GM18520 (cell line): ENCODE data around the gene C16orf96.

ENCODE experiments used
- ATAC-seq: cut with Tn5 transposase; IDR thresholded peaks from one replicate; pipeline ENCODE4 v1.9.1; 2021; ENCODE audit not compliant: unreplicated experiment

C16orf96 gene

GRCh38 chr16:4525069-4525468 lies 31.1 kb upstream of the C16orf96 start:
- ATAC-seq: no peak

DNA sequence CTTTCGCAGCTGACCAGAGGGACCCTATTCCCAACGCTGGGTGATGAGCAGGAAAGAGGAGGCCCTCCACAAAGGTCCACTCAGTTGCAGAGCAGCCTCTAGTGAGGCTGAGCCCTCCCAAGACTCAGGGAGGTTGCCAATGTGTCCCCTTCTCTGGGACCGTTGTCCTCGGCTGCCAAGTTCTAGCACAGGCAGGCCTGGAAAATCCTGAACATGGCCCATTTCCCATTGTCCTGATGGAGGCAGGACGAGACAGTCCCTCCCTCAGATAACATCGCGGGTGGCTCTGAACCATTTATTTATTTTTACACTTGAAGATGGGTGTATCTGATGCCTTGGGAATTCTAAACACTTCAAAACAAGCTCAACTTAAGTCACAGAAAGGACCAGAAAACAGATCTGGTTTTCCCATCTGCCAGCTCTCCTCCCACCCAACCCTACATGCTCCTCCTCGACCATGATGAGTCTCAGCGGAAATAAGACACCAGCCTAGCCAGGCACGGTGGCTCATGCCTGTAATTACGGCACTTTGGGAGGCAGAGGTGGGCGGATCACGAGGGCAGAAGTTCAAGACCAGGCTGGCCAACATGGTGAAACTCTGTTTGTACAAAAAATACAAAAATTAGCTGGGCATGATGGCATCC lies 30.4 kb upstream of the C16orf96 start:
- no peak for ATAC-seq

- ATAC-seq: no peak
These were observed 26.8 kb upstream of the C16orf96 start for GRCh38 chr16:4529085-4530060.

GRCh38 chr16:4531811-4532210 lies 24.3 kb upstream of the C16orf96 start:
- no peak for ATAC-seq

- ATAC-seq: no peak
These were observed 23.9 kb upstream of the C16orf96 start for GRCh38 chr16:4532238-4532637.

DNA sequence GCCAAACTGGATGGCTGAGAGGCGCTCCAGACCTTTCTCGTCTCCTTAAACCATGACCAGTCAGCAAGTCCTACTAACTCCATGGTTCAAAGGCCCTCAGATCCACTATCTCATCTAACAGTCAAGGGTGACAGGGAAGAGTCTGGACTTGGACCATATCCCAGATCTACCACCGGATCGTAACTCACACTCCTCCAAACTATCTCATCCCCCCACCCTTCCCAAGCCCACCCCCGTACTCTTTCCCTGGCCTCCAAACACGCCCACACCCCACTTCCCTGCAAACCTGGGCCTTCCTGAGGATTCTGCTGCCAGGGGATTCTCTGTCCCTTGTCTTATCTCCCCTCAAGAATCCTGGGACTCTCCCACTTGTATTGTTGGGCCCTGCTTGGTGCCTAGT lies 22.6 kb upstream of the C16orf96 start:
- ATAC-seq: no peak

- ATAC-seq: no peak
These were observed 21.9 kb upstream of the C16orf96 start for GRCh38 chr16:4534151-4534790.

DNA sequence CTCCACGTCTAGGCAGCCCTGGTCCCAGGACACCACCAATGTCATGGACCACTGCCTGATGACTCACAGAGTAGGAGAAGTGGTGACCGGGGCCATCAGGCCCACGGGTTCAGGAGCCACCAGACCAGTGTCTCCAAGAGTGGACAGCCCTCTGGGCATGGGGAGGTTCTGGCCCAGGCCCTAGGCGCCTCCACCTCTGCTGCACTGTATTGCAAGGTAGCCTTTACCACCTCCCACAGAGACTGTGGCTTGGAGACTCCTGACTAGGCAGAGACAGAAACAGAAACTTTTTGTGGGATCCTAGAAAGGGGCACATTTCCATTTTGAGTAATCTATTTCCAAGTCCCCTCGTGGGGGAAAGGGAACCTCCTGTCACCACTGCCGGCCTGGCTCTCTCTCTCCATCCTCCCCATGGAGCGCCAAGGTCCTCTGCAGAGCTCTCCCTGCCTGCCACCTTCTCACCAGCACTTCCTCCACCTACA lies 20.5 kb upstream of the C16orf96 start:
- no peak for ATAC-seq

DNA sequence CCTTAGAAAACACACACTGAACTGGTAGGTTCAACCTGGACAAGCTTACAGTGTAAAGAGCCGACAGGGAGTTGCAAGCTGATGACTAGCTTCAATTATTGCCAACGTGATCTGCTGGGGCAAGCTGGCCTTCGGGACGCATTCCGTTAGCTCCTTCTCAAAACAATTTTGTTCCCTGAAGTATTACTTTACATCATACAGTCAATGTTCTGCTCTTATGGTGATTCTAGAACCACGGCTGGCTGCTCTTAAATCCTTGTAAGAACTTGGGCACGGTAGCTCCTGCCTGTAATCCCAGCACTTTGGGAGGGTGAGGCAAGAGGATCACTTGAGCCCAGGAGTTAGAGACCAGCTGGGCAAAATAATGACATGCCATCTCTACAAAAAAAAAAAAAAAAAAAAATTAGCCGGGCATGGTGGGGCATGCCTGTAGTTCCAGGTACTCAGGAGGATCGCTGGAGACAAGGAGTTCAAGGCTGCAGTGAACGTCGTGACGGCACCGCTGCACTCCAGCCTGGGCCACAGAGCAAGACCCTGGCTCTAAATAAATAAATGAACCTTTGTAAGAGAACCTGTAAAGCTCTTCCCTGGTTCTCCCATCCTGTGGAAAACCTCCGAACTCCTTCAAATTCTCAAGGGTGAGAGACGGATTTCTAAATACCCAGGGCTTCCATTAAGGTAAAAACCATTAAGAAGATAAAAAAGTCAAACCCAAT lies 19.6 kb upstream of the C16orf96 start:
- no peak for ATAC-seq

GRCh38 chr16:4537376-4538343 lies 18.5 kb upstream of the C16orf96 start:
- ATAC-seq: no peak

- peak; percentile 70 for ATAC-seq
These were observed 17.5 kb upstream of the C16orf96 start, which contains the start of gene CDIP1 for GRCh38 chr16:4538350-4539235. CDIP1 (minus strand) TSS chr16:4538773; CDS start chr16:4514130, 24,643 bp downstream.

GRCh38 chr16:4539716-4540284 lies 16.3 kb upstream of the C16orf96 start:
- ATAC-seq: no peak

- no peak for ATAC-seq
These were observed 11.7 kb upstream of the C16orf96 start for GRCh38 chr16:4544473-4544872.

- no peak for ATAC-seq
These were observed 8.0 kb upstream of the C16orf96 start for GRCh38 chr16:4548124-4548523.

DNA sequence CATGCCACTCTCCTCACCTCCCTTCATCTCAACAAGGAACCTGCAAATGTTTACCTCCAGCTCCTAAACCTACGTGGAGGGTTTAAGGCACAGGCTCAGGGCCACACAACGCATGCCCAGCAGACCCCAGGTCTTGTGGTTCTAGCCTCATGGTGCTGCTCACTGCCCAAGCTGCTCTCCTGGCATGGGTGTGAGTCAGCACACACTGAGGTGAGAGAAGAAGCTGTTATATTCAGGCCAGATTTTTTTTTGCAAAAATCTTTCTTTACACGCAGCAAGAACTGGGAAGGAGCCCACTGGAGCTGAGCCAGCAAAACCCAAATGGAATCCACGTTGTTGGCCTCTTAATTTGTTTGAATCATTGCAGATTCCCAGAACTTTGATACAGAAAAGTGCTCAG lies 5.5 kb upstream of the C16orf96 start:
- ATAC-seq: no peak

- no peak for ATAC-seq
These were observed 3.6 kb upstream of the C16orf96 start for GRCh38 chr16:4552541-4552940.

- no peak for ATAC-seq
These were observed 440 bp downstream of the C16orf96 start for GRCh38 chr16:4556580-4556979.

GRCh38 chr16:4557973-4558372 lies 1.8 kb downstream of the C16orf96 start:
- ATAC-seq: no peak
